Kidney epithelial cell (primary cell): ENCODE results near the gene FEV. TPM values are rescaled to one million over a fixed set of nuclear protein-coding genes. Genes with fewer than 3 reads are reported as not detected.
A peak's percentile ranks its signal among the peaks of the same experiment; 100 is the strongest.

Experiments used
- DNase-seq: peaks from one replicate; pipeline ENCODE4 v3.0.0-alpha.2; 2010; ENCODE audit warnings: low read depth
- H3K27me3 ChIP-seq: 2 replicates; pipeline ENCODE4 v1.6.0; 2011; ENCODE audit warnings: low read length; ENCODE audit not compliant: control insufficient read depth, insufficient read depth
- H3K36me3 ChIP-seq: 2 replicates; pipeline ENCODE4 v1.5.1; 2011; ENCODE audit warnings: low read length; ENCODE audit not compliant: control insufficient read depth, insufficient read depth
- H3K4me3 ChIP-seq: 2 replicates; pipeline ENCODE4 v1.5.1; 2011; ENCODE audit warnings: low read depth, mild to moderate bottlenecking, control low read depth, low read length
- CTCF ChIP-seq: IDR thresholded peaks from 2 replicates; pipeline ENCODE4 v1.5.1; 2011; ENCODE audit warnings: mild to moderate bottlenecking, moderate library complexity, low read length, control low read depth, inconsistent platforms; ENCODE audit not compliant: insufficient read depth, poor library complexity, severe bottlenecking
- total RNA-seq: library from RNA; depleted of rRNA; stranded (reverse); fragments of >200 nt; gene quantifications from 2 replicates; pipeline ENCODE4 v1.2.3, GENCODE V29; 2015

Gene FEV
- total RNA-seq, 1 donor from 2014 or later: not detected

GRCh38 chr2:219016721-219017120, 31.7 kb upstream of the FEV start:
- no peak for TF ChIP-seq CTCF
- H3K4me3 ChIP-seq: no peak overlapping the region
- peaks cover 23% of the 10 kb centered on the region for H3K27me3 ChIP-seq
- H3K36me3 ChIP-seq: no peaks in the 10 kb centered on the region
- DNase-seq: no peak

- TF ChIP-seq CTCF: no peak
- peaks cover 18% of the 10 kb centered on the region for H3K27me3 ChIP-seq
- no peak for DNase-seq
- no peaks in the 10 kb centered on the region for H3K36me3 ChIP-seq
- no peak overlapping the region for H3K4me3 ChIP-seq
These were observed 25.9 kb upstream of the FEV start for GRCh38 chr2:219010873-219011272.

GRCh38 chr2:219010162-219010756, 25.3 kb upstream of the FEV start:
- H3K4me3 ChIP-seq: no peak overlapping the region
- H3K27me3 ChIP-seq: peaks cover 23% of the 10 kb centered on the region
- no peak for DNase-seq
- no peaks in the 10 kb centered on the region for H3K36me3 ChIP-seq
- peak; percentile 60 for TF ChIP-seq CTCF

GRCh38 chr2:219009294-219009693, 24.3 kb upstream of the FEV start:
- H3K27me3 ChIP-seq: peaks cover 27% of the 10 kb centered on the region
- no peak for DNase-seq
- no peak overlapping the region for H3K4me3 ChIP-seq
- TF ChIP-seq CTCF: no peak
- no peaks in the 10 kb centered on the region for H3K36me3 ChIP-seq

- TF ChIP-seq CTCF: no peak
- no peak for DNase-seq
- no peaks in the 10 kb centered on the region for H3K36me3 ChIP-seq
- peaks cover 69% of the 10 kb centered on the region for H3K27me3 ChIP-seq
- no peak overlapping the region for H3K4me3 ChIP-seq
These were observed 19.0 kb upstream of the FEV start for GRCh38 chr2:219003979-219004378.

GRCh38 chr2:219003267-219003634, 18.3 kb upstream of the FEV start:
- no peak for DNase-seq
- Histone ChIP-seq H3K36me3 (no peaks in the 10 kb centered on the region), H3K27me3 (peaks cover 71% of the 10 kb centered on the region), H3K4me3 (no peak overlapping the region)
- TF ChIP-seq CTCF: no peak
